ENCODE measurements around the gene SRSF2.

DNA sequence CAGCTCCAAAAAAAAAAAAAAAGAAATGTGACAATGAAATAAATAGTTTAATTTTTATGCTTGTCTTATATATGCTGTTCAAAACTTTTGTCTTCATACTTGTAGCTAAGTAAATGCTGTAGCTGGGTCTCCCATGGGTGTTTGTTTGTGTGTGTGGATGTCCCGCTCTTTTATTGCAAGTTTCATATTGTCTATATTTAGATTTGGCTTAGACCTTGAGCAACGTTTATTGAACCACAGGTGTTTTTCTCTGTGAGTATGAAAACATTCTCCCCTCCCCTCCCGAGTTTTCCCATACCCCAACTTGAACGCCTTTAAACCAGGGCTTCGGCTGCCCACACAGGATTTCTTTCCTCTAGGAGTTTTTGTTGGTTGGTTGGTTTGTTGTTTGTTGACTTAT, 46.0 kb upstream of the SRSF2 start:
- no peak for TF ChIP-seq POLR2AphosphoS5 (IDR thresholded peaks at IDR 0.05; ENCODE audit: low read depth, low read length)
- TF ChIP-seq TAF1 (IDR thresholded peaks at IDR 0.05; ENCODE audit: low read depth, low read length): no peak
- no peak for TF ChIP-seq POLR2A (IDR thresholded peaks at IDR 0.05; ENCODE audit: low read depth, low read length)
